HepG2 (cell line): ENCODE results near the gene MRPL20. TPM values are rescaled to one million over a fixed set of nuclear protein-coding genes. Genes with fewer than 3 reads are reported as not detected.

Source experiments
- AGO2 ChIP-seq: fragments of 200-400 bp; formaldehyde crosslinking; optimal IDR thresholded peaks from 2 replicates; pipeline ENCODE3; 2017; ENCODE audit warnings: mild to moderate bottlenecking, low read depth, low read length, moderate library complexity
- KDM4B ChIP-seq: sonication (generic); formaldehyde crosslinking; IDR thresholded peaks from 2 replicates; pipeline ENCODE4 v1.4.0; 2020; ENCODE audit warnings: missing genetic modification reagents
- MXI1 ChIP-seq: IDR thresholded peaks from 3 replicates; pipeline ENCODE4 v1.6.1; 2012; ENCODE audit warnings: low read depth, low read length, inconsistent platforms, borderline replicate concordance
- NFKB2 ChIP-seq: sonication (generic); formaldehyde crosslinking; IDR thresholded peaks from 2 replicates; pipeline ENCODE4 v1.4.0; 2020; ENCODE audit warnings: missing genetic modification reagents, borderline replicate concordance
- RBFOX2 ChIP-seq: fragments of 200-400 bp; formaldehyde crosslinking; IDR thresholded peaks from 2 replicates; pipeline ENCODE4 v1.6.1; 2017; ENCODE audit warnings: low read depth, mild to moderate bottlenecking, low read length
- ZC3H13 ChIP-seq: sonication (generic); formaldehyde crosslinking; IDR thresholded peaks from 2 replicates; pipeline ENCODE4 v1.8.1; 2023; ENCODE audit warnings: mild to moderate bottlenecking, missing genetic modification reagents, moderate library complexity
- ZNF777 ChIP-seq: sonication (generic); formaldehyde crosslinking; IDR thresholded peaks from 2 replicates; pipeline ENCODE4 v1.4.0; 2020; ENCODE audit warnings: missing genetic modification reagents
- ZNF879 ChIP-seq: sonication (generic); formaldehyde crosslinking; IDR thresholded peaks from 2 replicates; pipeline ENCODE4 v1.8.1; 2023; ENCODE audit warnings: missing genetic modification reagents
- ZNF891 ChIP-seq: sonication (generic); formaldehyde crosslinking; IDR thresholded peaks from 2 replicates; pipeline ENCODE4 v1.5.0; 2020; ENCODE audit warnings: mild to moderate bottlenecking, missing genetic modification reagents
- polyA plus RNA-seq, 8 experiments: library from polyadenylated mRNA; depleted of rRNA in 3 of 8; stranded (reverse) in 7 of 8; unstranded in 1 of 8; fragments of >200 nt; fragmentation: Illumina TruSeq in 4 of 8; extraction: Trizol in 4 of 8; gene quantifications; 2 replicates each; pipeline versions ENCODE4 v1.2.1 to v1.2.3, GENCODE V29; 2011 to 2016; ENCODE audit warnings: low read depth in 4 of 8, missing spikeins in 1 of 8, mixed read lengths in 1 of 8; ENCODE audit not compliant: insufficient read depth in 1 of 8
- total RNA-seq, 5 experiments: library from RNA; depleted of rRNA; stranded (reverse); fragments of >200 nt; fragmentation: Illumina TruSeq; extraction: Trizol; gene quantifications; 2 replicates each; pipeline ENCODE4 v1.2.3, GENCODE V29; 2016; ENCODE audit warnings: low read depth in 1 of 5
- TF ChIP-seq, protein P1 (sequence below): sonication (generic); formaldehyde crosslinking; IDR thresholded peaks from 2 replicates; pipeline ENCODE4 v1.5.0; 2020; ENCODE audit warnings: mild to moderate bottlenecking, missing genetic modification reagents, borderline replicate concordance
- TF ChIP-seq, protein P2 (sequence below): sonication (generic); formaldehyde crosslinking; IDR thresholded peaks from 2 replicates; pipeline ENCODE4 v1.4.0; 2020; ENCODE audit warnings: missing genetic modification reagents
- TF ChIP-seq, protein P3 (sequence below): sonication (generic); formaldehyde crosslinking; IDR thresholded peaks from 2 replicates; pipeline ENCODE4 v1.4.0; 2020; ENCODE audit warnings: missing genetic modification reagents
- TF ChIP-seq, protein P4 (sequence below), 2 experiments: sonication (generic) in 1 of 2; formaldehyde crosslinking in 1 of 2; IDR thresholded peaks; 2 replicates each; pipeline versions ENCODE4 v1.4.0 to v1.6.1; 2018 to 2020; ENCODE audit warnings: missing genetic modification reagents in 2 of 2, borderline replicate concordance in 1 of 2, low read depth in 1 of 2, mild to moderate bottlenecking in 1 of 2, missing biosample characterization in 1 of 2

Gene MRPL20
- total and polyA plus RNA-seq, 2 of the 13 experiments (the other 11 are each of a cell fraction or from before 2014, with no cell fraction given), result 59.2 to 127 TPM

DNA sequence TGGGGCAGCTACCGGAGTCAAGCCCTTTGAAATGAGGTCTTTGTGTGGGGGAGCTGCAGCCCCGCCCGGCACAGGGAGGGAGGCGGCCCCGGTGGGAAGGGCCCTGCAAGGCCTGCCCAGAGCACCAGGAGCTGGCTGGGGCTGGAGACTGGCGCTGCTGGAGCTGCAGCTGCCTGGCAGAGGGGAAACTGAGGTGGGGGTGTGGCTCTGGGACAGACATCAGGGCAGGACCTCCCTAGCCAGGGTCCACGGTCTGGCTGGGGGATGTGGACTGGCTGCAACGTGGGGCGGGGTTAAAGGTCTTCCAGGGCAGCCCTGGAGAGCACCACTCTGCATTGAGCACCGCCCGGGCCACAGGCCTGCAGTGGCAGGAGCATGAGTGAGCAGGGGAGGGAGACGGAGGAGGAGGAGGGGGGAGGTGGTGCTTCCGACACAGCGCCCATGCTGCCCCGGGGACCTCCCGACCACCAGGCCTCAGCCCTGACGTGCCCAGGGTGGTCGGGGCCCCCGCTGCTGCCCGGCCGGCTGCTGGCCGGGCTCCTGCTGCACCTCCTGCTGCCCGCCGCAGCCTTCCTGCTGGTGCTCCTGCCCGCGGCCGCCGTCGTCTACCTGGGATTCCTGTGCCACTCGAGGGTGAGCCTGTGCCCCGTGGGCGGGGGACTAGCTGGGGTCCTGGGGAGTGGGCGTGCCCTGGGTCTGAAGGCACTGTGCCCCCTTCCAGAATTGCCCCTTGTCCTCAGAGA lies 18.8 kb upstream of the MRPL20 start (continued):
- TF ChIP-seq, protein P1, sequence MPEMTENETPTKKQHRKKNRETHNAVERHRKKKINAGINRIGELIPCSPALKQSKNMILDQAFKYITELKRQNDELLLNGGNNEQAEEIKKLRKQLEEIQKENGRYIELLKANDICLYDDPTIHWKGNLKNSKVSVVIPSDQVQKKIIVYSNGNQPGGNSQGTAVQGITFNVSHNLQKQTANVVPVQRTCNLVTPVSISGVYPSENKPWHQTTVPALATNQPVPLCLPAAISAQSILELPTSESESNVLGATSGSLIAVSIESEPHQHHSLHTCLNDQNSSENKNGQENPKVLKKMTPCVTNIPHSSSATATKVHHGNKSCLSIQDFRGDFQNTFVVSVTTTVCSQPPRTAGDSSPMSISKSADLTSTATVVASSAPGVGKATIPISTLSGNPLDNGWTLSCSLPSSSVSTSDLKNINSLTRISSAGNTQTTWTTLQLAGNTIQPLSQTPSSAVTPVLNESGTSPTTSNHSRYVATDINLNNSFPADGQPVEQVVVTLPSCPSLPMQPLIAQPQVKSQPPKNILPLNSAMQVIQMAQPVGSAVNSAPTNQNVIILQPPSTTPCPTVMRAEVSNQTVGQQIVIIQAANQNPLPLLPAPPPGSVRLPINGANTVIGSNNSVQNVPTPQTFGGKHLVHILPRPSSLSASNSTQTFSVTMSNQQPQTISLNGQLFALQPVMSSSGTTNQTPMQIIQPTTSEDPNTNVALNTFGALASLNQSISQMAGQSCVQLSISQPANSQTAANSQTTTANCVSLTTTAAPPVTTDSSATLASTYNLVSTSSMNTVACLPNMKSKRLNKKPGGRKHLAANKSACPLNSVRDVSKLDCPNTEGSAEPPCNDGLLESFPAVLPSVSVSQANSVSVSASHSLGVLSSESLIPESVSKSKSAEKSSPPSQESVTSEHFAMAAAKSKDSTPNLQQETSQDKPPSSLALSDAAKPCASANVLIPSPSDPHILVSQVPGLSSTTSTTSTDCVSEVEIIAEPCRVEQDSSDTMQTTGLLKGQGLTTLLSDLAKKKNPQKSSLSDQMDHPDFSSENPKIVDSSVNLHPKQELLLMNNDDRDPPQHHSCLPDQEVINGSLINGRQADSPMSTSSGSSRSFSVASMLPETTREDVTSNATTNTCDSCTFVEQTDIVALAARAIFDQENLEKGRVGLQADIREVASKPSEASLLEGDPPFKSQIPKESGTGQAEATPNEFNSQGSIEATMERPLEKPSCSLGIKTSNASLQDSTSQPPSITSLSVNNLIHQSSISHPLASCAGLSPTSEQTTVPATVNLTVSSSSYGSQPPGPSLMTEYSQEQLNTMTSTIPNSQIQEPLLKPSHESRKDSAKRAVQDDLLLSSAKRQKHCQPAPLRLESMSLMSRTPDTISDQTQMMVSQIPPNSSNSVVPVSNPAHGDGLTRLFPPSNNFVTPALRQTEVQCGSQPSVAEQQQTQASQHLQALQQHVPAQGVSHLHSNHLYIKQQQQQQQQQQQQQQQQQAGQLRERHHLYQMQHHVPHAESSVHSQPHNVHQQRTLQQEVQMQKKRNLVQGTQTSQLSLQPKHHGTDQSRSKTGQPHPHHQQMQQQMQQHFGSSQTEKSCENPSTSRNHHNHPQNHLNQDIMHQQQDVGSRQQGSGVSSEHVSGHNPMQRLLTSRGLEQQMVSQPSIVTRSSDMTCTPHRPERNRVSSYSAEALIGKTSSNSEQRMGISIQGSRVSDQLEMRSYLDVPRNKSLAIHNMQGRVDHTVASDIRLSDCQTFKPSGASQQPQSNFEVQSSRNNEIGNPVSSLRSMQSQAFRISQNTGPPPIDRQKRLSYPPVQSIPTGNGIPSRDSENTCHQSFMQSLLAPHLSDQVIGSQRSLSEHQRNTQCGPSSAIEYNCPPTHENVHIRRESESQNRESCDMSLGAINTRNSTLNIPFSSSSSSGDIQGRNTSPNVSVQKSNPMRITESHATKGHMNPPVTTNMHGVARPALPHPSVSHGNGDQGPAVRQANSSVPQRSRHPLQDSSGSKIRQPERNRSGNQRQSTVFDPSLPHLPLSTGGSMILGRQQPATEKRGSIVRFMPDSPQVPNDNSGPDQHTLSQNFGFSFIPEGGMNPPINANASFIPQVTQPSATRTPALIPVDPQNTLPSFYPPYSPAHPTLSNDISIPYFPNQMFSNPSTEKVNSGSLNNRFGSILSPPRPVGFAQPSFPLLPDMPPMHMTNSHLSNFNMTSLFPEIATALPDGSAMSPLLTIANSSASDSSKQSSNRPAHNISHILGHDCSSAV (CRISPR knock-in tag), result no peak
- TF ChIP-seq ZNF879 (CRISPR knock-in tag) (no peak), NFKB2 (CRISPR knock-in tag) (0 out of 2 replicates have a peak, but pooled peaks have one; percentile 7), ZNF891 (CRISPR knock-in tag) (no peak), ZNF777 (CRISPR knock-in tag) (no peak), KDM4B (CRISPR knock-in tag) (no peak), ZC3H13 (CRISPR knock-in tag) (peak; percentile 26; the same call in 1 of the 2 replicates), AGO2 (peak; percentile 89), RBFOX2 (peak; percentile 82), MXI1 (no peak)
- TF ChIP-seq, protein P2, sequence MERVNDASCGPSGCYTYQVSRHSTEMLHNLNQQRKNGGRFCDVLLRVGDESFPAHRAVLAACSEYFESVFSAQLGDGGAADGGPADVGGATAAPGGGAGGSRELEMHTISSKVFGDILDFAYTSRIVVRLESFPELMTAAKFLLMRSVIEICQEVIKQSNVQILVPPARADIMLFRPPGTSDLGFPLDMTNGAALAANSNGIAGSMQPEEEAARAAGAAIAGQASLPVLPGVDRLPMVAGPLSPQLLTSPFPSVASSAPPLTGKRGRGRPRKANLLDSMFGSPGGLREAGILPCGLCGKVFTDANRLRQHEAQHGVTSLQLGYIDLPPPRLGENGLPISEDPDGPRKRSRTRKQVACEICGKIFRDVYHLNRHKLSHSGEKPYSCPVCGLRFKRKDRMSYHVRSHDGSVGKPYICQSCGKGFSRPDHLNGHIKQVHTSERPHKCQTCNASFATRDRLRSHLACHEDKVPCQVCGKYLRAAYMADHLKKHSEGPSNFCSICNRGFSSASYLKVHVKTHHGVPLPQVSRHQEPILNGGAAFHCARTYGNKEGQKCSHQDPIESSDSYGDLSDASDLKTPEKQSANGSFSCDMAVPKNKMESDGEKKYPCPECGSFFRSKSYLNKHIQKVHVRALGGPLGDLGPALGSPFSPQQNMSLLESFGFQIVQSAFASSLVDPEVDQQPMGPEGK (CRISPR knock-in tag), result peak; percentile 84
- TF ChIP-seq, protein P3, sequence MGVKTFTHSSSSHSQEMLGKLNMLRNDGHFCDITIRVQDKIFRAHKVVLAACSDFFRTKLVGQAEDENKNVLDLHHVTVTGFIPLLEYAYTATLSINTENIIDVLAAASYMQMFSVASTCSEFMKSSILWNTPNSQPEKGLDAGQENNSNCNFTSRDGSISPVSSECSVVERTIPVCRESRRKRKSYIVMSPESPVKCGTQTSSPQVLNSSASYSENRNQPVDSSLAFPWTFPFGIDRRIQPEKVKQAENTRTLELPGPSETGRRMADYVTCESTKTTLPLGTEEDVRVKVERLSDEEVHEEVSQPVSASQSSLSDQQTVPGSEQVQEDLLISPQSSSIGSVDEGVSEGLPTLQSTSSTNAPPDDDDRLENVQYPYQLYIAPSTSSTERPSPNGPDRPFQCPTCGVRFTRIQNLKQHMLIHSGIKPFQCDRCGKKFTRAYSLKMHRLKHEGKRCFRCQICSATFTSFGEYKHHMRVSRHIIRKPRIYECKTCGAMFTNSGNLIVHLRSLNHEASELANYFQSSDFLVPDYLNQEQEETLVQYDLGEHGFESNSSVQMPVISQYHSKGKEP (CRISPR knock-in tag), result no peak
- TF ChIP-seq, protein P4, sequence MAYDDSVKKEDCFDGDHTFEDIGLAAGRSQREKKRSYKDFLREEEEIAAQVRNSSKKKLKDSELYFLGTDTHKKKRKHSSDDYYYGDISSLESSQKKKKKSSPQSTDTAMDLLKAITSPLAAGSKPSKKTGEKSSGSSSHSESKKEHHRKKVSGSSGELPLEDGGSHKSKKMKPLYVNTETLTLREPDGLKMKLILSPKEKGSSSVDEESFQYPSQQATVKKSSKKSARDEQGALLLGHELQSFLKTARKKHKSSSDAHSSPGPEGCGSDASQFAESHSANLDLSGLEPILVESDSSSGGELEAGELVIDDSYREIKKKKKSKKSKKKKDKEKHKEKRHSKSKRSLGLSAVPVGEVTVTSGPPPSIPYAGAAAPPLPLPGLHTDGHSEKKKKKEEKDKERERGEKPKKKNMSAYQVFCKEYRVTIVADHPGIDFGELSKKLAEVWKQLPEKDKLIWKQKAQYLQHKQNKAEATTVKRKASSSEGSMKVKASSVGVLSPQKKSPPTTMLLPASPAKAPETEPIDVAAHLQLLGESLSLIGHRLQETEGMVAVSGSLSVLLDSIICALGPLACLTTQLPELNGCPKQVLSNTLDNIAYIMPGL (CRISPR knock-in tag; IDR thresholded peaks at IDR 0.05; ENCODE audit: borderline replicate concordance in 1 of 2, low read depth in 1 of 2), result peak in 1 of 2 experiments; percentile 48; a peak in 1 of 4 replicates
